Right lobe of liver (tissue), 4 donors: ENCODE measurements around the gene PMEPA1.

Source experiments
- CTCF ChIP-seq, 4 donors: fragments of 200-600 bp in 3 of 4; fragments of 450-650 bp in 1 of 4; IDR thresholded peaks; one replicate each; pipeline versions ENCODE4 v1.5.1 to v1.8.0; 2016 to 2022; ENCODE audit warnings: antibody characterized with exemption in 4 of 4, mild to moderate bottlenecking in 2 of 4
- POLR2A ChIP-seq: fragments of 450-650 bp; IDR thresholded peaks from one replicate; pipeline ENCODE4 v1.6.1; 2017; ENCODE audit warnings: antibody characterized with exemption, mild to moderate bottlenecking
- donor health status: DM: no; HTN: no; CAD: no.
- donor health status: DM: no; HTN: no; CAD: no.
- donor health status: DM: no; HTN: yes; CAD: no.

GRCh38 chr20:57743450-57744095 lies 33.8 kb upstream of the PMEPA1 start:
- TF ChIP-seq CTCF (IDR thresholded peaks at IDR 0.05) (no peak), POLR2A (no peak)
